ENCODE results near the gene ATAD2B.

DNA sequence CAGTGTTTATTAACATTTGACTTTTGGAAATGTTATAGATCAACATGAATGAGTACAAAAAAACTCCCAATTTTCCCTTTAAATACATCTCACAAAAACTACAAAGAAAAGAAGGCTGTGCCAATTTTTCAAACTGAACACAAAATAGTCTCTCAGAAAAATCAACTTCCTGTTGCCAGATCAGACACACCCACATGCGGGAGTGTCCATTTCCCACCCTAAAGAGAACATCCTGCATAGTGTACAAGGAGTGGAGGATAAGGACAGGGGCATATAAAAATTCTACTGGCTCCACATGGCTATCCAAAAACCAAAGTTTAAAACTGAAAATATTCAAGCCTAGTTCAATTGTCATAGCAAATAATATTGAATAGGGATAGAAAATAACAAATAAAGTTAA lies 165.3 kb downstream of the ATAD2B start:
- TF ChIP-seq, protein P1, sequence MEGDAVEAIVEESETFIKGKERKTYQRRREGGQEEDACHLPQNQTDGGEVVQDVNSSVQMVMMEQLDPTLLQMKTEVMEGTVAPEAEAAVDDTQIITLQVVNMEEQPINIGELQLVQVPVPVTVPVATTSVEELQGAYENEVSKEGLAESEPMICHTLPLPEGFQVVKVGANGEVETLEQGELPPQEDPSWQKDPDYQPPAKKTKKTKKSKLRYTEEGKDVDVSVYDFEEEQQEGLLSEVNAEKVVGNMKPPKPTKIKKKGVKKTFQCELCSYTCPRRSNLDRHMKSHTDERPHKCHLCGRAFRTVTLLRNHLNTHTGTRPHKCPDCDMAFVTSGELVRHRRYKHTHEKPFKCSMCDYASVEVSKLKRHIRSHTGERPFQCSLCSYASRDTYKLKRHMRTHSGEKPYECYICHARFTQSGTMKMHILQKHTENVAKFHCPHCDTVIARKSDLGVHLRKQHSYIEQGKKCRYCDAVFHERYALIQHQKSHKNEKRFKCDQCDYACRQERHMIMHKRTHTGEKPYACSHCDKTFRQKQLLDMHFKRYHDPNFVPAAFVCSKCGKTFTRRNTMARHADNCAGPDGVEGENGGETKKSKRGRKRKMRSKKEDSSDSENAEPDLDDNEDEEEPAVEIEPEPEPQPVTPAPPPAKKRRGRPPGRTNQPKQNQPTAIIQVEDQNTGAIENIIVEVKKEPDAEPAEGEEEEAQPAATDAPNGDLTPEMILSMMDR (IDR thresholded peaks at IDR 0.05; ENCODE audit: low read length) = no peak
- no peak for TF ChIP-seq EZH2 (IDR thresholded peaks at IDR 0.05; ENCODE audit: borderline replicate concordance, low read length)

Data from OCI-LY1 (cell line).